ENCODE results near the gene ZBTB2.
"Not testable (repeated sequence)": the region's sequence is repeated elsewhere in the genome, so short reads cannot be mapped to it uniquely, and the experiment has no call there.

The ZBTB2 gene

GRCh38 chr6:151402228-151402627, 10.9 kb upstream of the ZBTB2 start:
- no peak for DNase-seq (ENCODE audit: low read depth)

DNA sequence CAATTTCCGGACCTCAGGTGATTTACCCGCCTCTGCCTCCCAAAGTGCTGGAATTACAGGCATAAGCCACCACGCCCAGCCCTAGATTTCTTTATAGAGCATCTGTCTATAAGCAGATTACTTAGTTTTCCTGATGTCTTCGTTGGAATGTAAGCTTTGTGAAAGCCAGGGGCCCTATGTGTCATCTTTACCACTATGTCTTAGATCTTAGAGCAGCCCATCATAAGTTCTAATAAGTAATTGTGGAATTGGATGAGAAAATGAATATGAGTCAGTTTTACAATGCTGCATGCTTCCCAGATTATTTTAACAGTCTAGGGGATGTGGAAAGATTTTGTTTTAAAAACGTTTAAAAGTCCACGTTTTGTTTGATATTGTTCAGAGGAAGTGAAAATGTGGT, 9.1 kb upstream of the ZBTB2 start:
- DNase-seq (ENCODE audit: low read depth): no peak

GRCh38 chr6:151399679-151400078, 8.3 kb upstream of the ZBTB2 start:
- no peak for DNase-seq (ENCODE audit: low read depth)

DNA sequence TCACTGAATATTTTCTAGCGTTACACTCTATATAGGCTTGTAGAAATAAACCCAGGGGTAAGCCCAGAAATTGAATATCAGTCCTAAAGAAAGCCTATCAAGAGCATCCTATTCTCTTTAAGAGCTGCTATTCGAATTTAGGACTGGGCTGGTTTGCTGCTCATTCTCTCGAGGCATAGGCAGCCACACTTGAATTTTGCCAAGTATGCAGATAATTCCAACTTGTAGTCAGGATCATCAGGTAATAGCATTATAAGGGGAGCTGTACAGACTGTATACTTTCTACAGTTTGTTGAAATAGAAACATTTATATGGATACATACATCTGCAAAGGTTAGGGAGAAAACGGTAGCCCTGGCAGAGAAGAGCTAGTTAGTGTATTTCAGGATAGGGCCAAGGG, 2.1 kb upstream of the ZBTB2 start:
- DNase-seq (ENCODE audit: low read depth): no peak

GRCh38 chr6:151392427-151392826, 1.1 kb upstream of the ZBTB2 start:
- no peak for DNase-seq (ENCODE audit: low read depth)

DNA sequence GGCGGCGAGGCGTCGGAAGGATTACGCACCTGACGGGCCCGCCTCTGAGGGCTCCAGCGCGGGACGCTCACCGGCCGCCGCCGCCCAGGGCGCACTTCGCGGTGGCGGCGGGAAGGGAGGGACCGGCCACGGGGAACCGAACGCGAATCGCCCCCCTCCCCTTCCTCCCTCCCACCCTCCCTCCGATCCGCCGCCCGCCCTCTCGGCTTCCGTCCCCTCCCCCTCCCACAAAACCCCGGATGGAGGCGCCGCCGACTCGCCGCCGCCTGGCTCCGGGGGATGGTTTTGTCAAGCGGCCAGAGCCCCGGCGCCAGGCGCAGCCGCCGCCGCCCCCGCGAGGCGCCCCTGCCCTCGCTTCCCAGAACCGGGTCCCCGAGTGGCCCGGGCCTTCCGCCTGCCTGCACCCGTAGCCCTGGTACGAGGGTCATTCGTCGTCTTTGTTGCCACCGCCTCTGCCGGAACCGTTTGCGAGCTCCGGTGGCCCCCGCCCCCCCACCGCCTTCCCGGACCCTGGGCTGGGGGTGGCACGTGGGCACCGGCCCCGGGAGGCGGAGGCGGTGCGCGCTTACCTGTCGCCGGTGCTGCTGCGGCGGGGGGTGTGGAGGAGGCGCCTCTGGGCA, 398 bp downstream of the ZBTB2 start:
- DNase-seq (ENCODE audit: low read depth): peak; percentile 73

DNA sequence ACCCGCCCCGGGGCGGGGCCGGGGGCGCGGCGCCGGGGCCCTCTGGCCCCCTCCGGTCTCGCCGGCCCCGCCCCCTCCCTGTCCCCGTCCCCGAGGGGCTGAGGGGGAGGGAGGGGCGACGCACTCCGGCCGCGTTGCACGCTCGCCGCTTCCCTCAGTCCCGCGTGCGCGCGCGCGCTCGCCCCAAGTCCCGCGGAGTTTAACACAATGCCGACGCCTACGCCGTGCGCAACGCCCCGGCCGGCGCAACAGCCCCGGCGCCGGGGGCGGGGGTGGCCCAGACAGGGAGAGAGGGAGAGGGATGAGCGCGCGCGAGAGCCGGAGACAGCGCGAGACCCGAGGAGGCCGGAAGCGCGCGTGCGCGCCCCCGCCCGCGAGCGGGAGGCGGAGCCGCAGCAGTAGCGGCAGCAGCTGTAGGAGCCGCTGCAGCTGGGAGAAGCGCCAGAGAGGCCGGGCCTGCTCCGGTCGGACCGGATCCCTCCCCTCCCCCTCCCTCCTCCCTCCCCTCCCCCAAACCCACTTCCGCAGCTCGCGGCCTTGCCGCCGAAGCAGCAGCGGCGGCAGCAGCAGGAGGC, 996 bp downstream of the ZBTB2 start:
- DNase-seq (ENCODE audit: low read depth): peak; percentile 99

DNA sequence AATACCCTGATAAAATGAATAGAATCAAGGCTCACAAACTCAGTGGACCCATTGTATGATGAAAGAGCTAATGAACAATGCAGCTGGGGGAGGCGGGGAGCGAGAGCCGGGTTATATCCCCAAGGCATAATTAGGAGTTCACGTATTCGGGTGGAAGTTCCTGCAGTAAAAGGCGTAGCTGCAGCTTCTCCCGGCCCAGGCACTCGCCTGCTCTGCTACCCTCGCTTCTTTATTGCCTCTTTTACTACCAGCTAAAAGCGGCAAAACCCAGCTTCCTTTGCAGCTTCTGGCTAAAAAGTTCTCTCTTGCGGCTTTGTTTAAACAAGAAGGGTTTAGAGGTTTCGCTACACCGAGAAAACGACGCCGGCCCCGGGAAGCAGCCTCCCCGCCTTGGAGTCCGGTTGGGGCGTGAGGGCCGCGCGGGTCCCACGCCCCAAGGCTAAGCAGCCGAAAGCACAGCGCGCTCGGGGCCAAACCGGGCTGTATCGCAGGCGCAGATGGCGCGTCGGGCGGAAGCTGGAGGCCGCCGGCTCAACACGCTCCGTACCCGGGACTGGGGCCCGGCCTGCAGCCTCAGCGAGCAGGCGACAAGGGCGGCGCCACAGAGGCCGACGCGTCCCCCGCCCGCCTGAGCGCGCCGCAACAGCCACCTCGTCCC, 1.6 kb downstream of the ZBTB2 start:
- peak; percentile 23 for DNase-seq (ENCODE audit: low read depth)

DNA sequence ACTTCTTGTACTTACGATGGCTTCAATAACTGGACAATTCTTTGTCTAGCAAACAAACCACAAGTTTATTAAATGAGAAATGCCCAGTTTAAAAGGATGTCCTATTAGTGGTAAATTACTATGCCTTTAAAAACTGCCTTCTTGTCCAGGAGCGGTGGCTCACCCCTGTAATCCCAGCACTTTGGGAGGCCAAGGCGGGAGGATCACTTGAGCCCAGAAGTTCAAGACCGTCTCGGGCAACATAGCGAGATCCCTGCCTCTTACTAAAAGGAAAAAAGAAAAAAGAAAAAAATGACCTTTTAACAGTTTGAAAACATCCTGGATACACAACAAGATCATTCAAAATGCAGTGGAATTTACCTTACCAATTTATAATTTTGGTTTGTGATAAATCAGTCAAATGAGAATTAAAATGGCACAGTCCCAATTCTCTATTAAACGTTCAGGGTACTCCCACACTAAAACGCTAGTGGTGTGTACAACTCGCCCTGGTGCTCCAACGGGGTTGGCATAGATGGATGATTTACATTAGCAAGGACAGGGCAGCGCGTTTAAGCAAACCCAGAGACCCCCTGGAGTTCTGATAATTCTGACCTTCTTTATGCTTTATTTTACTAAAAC, 2.3 kb downstream of the ZBTB2 start:
- DNase-seq (ENCODE audit: low read depth): no peak

DNA sequence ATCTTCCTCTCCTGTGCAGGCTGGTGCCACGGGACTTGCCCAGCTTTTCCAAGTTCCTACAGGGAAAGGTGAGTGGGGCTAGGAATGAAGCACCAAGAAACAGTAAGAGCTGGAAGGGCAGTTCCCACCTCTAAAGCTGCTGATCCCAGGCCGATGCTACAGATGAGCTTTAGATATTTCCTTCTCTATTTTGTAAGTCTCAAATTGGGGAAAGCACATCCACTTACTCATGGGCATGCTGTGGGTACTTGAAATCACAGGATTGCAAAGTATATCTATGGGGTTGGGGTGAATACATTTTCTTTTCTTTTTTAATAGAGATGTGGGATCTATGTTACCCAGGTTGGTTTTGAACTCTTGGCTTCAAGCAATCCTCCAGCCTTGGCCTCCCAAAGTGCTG, 3.1 kb downstream of the ZBTB2 start:
- DNase-seq (ENCODE audit: low read depth): no peak

DNA sequence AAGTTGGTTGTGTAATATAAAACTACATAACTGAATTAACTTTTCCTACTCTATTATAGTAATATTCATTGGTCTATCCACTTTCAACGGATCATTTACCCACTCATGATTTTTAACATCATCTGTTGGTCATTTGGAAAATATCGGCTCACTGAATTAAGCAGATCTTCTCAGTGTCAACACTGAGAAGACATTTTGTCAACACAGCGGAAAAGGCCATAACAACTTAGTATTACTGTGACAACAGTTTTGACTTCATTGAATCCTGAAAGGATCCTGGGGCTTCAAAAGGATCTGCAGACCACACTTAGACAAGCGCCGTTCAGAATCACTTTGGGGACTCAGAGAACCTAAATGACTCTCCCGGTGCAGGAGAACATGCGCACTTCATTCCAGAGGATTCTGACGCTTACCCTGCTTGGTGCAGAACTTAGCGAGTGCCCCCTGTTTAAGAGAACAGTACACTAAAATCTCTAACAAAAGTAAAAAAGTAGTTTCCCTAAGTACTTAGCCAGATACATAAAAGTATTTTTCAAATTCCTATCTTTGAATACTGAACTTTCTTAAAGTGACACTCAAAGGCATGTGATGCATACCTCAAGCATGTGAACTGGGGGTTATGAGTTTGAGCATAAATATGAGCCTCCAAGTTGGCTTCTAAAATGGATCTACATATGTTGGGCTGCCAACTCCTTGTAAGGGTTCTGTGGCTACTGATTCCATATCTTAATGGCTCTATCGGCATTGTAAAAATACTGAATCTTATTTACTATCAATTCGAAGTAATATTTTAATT, 4.0 kb downstream of the ZBTB2 start:
- DNase-seq (ENCODE audit: low read depth): no peak

DNA sequence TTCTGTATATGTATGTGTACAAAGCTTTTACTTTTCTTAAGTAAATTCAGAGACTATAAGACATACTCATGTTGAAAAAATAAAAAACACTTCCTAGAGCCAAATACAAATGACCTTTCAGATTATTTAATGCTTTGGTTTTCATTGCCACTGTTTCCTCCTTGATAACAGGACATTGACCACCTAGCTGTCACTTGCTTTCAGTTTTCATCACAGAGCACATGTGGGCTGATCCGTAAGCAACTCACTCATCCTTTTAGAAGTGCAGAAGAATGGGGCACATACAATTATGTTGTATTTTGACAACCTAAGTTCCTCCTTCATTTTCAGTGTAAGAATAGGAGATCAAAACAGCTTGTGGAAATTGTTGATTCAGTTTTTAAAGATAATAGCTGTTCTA, 6.2 kb downstream of the ZBTB2 start:
- DNase-seq (ENCODE audit: low read depth): no peak

- DNase-seq (ENCODE audit: low read depth): no peak
Measured at GRCh38 chr6:151384151-151384550, 7.2 kb downstream of the ZBTB2 start.

- DNase-seq (ENCODE audit: low read depth): not testable (repeated sequence)
Measured at GRCh38 chr6:151382631-151383030, 8.7 kb downstream of the ZBTB2 start.

- no peak for DNase-seq (ENCODE audit: low read depth)
Measured at GRCh38 chr6:151381722-151382121, 9.6 kb downstream of the ZBTB2 start.

- no peak for DNase-seq (ENCODE audit: low read depth)
Measured at GRCh38 chr6:151380848-151381205, 10.5 kb downstream of the ZBTB2 start.

GRCh38 chr6:151379933-151380847, 11.2 kb downstream of the ZBTB2 start:
- no peak for DNase-seq (ENCODE audit: low read depth)

- no peak for DNase-seq (ENCODE audit: low read depth)
Measured at GRCh38 chr6:151377095-151377494, 14.3 kb downstream of the ZBTB2 start.

- DNase-seq (ENCODE audit: low read depth): no peak
Measured at GRCh38 chr6:151376440-151376839, 14.9 kb downstream of the ZBTB2 start.

GRCh38 chr6:151375833-151376232, 15.5 kb downstream of the ZBTB2 start:
- DNase-seq (ENCODE audit: low read depth): no peak

GRCh38 chr6:151374036-151374683, 17.2 kb downstream of the ZBTB2 start:
- no peak for DNase-seq (ENCODE audit: low read depth)
